ENCODE results near the gene FOXM1.

The FOXM1 gene

DNA sequence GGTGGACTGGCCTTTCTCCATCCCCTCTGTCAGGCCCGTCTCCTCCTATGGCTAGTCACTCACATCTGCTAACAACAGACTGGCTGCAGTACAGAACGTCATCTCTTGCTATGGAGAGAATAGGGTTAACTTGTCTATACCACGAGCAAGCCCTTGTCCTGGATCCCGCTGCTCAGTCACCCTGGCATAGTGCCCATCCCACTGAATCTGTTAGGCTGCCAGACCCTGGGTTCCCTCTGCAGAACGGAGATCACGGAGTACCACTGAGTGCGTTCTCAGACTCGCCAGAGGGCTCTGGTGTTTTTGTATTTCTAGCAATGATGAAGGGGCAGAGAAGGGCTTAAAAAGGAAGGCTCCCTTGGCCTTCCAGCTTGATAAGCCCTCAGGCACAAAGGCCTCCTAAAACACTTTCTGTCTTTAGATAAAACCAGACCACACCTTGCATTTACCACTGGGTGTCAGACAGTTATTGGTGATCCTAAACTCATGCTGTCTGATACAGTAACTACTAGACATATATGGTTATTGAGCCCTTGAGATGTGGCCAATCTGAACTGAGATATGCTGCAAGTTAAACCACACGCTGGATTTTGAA is 35.8 kb downstream of the FOXM1 start:
- Histone ChIP-seq H3K79me1 (replicated peaks; ENCODE audit: low read length, poor library complexity, severe bottlenecking) (no peaks in the 10 kb centered on the region), H2BK15ac (ENCODE audit: low read depth, poor library complexity, severe bottlenecking) (no peak overlapping the region), H2AFZ (ENCODE audit: low read depth, low read length) (no peak overlapping the region), H2AK5ac (ENCODE audit: low read length, severe bottlenecking) (no peak overlapping the region), H3K23ac (ENCODE audit: low read length in 2 of 2) (no peak overlapping the region), H3K18ac (ENCODE audit: low read depth in 1 of 2, low read length in 2 of 2) (no peak overlapping the region), H4K91ac (ENCODE audit: low read length) (no peak overlapping the region), H2BK120ac (ENCODE audit: low read depth, low read length) (no peak overlapping the region), H3K27me3 (ENCODE audit: control insufficient read depth in 1 of 2, insufficient read depth in 1 of 2, low read length in 2 of 2) (peaks cover 0 to 4% of the 10 kb centered on the region in 2 experiments), H3K27ac (ENCODE audit: low read length, poor library complexity, severe bottlenecking) (no peak overlapping the region), H3K4ac (ENCODE audit: low read depth in 1 of 2, low read length in 2 of 2) (no peak overlapping the region), H3K9ac (ENCODE audit: low read length) (no peak overlapping the region), H3K14ac (ENCODE audit: low read length in 2 of 2) (no peak overlapping the region), H3K4me2 (ENCODE audit: low read length, poor library complexity, severe bottlenecking) (no peak overlapping the region), H3K4me1 (ENCODE audit: control insufficient read depth, insufficient read depth, low read depth, low read length) (peaks cover 12% of the 10 kb centered on the region), H2BK5ac (ENCODE audit: low read depth, low read length, poor library complexity, severe bottlenecking) (no peak overlapping the region), H3K36me3 (ENCODE audit: control insufficient read depth in 1 of 2, insufficient read depth in 2 of 2, low read depth in 1 of 2, low read length in 2 of 2) (no peaks in the 10 kb centered on the region), H2BK12ac (ENCODE audit: low read length in 2 of 2) (no peak overlapping the region), H3K9me3 (ENCODE audit: control insufficient read depth, low read length) (no peaks in the 10 kb centered on the region), H4K8ac (ENCODE audit: low read length) (no peak overlapping the region), H3K4me3 (ENCODE audit: insufficient read depth in 1 of 2, low read depth in 1 of 2, low read length in 2 of 2) (no peak overlapping the region)
- 78% methylated on average over 9 of the region's 9 CpGs for WGBS
- no peak for DNase-seq

DNA sequence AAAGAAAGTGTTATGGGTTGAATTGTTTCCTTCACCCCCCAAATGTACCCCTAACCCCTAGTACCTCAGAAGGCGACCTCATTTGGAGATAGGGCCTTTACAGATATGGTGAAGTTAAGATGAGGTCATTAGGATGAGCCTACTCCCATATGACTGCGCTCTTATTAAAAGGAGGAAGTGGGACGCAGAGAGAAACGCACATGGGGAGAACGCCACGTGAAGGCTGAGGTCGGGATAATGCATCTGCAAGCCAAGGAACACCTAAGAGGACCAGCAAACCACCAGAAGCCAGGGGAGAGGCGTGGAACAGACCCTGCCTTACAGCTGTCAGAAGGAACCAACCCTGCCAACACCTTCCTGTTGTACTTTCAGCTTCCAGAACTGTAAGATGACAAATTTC is 40.4 kb downstream of the FOXM1 start:
- H4K8ac ChIP-seq (ENCODE audit: low read length): no peak overlapping the region
- H3K79me1 ChIP-seq (replicated peaks; ENCODE audit: low read length, poor library complexity, severe bottlenecking): no peaks in the 10 kb centered on the region
- WGBS: 84% methylated on average over 8 of the region's 8 CpGs
- no peak overlapping the region for H3K23ac ChIP-seq (ENCODE audit: low read length in 2 of 2)
- H3K18ac ChIP-seq (ENCODE audit: low read depth in 1 of 2, low read length in 2 of 2): no peak overlapping the region
- no peak overlapping the region for H2BK12ac ChIP-seq (ENCODE audit: low read length in 2 of 2)
- no peaks in the 10 kb centered on the region for H3K9me3 ChIP-seq (ENCODE audit: control insufficient read depth, low read length)
- H3K27me3 ChIP-seq (ENCODE audit: control insufficient read depth in 1 of 2, insufficient read depth in 1 of 2, low read length in 2 of 2): peaks cover 20 to 31% of the 10 kb centered on the region in 2 experiments
- H3K36me3 ChIP-seq (ENCODE audit: control insufficient read depth in 1 of 2, insufficient read depth in 2 of 2, low read depth in 1 of 2, low read length in 2 of 2): peaks cover 2 to 5% of the 10 kb centered on the region in 2 experiments
- no peak overlapping the region for H3K4ac ChIP-seq (ENCODE audit: low read depth in 1 of 2, low read length in 2 of 2)
- H4K91ac ChIP-seq (ENCODE audit: low read length): no peak overlapping the region
- no peak overlapping the region for H2BK5ac ChIP-seq (ENCODE audit: low read depth, low read length, poor library complexity, severe bottlenecking)
- no peak overlapping the region for H2BK15ac ChIP-seq (ENCODE audit: low read depth, poor library complexity, severe bottlenecking)
- H2AK5ac ChIP-seq (ENCODE audit: low read length, severe bottlenecking): no peak overlapping the region
- H3K14ac ChIP-seq (ENCODE audit: low read length in 2 of 2): no peak overlapping the region
- H3K4me2 ChIP-seq (ENCODE audit: low read length, poor library complexity, severe bottlenecking): no peak overlapping the region
- H3K9ac ChIP-seq (ENCODE audit: low read length): no peak overlapping the region
- H3K4me3 ChIP-seq (ENCODE audit: insufficient read depth in 1 of 2, low read depth in 1 of 2, low read length in 2 of 2): no peak overlapping the region
- H2AFZ ChIP-seq (ENCODE audit: low read depth, low read length): no peak overlapping the region
- peaks cover 10% of the 10 kb centered on the region for H3K4me1 ChIP-seq (ENCODE audit: control insufficient read depth, insufficient read depth, low read depth, low read length)
- H3K27ac ChIP-seq (ENCODE audit: low read length, poor library complexity, severe bottlenecking): no peak overlapping the region
- no peak overlapping the region for H2BK120ac ChIP-seq (ENCODE audit: low read depth, low read length)
- no peak for DNase-seq

DNA sequence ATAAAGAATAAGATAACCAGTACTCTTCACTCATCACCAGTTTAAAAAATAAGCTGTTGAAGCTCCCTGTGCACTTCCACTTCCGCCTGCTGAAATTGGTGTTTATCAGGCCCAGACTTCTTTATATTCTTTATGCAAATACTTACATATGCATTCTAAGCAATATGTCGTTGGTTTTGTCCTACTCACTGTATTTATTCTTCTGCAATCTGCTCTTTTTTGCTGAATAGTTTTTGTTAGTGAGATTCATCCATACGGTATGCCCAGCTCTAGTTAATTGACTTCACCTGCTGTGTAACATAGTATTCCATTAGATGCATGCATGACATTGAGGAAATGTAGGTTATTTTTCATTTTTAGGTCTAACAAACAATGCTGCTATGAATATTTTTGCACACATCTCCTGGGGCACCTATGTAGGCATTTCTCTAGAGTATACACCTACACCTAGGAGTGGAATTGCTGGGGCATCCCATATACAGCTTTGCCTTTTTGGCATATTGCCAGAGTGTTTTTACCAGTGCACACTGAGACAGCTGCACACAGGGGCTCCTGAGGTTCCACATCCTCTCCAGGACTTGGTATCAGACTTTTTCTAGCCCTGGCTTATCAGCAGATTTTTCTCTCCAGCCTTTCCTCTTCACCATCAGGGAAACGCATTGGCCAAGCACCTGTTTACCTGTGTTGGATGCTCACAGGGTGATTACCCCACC is 41.1 kb downstream of the FOXM1 start:
- Histone ChIP-seq H3K79me1 (replicated peaks; ENCODE audit: low read length, poor library complexity, severe bottlenecking) (no peaks in the 10 kb centered on the region), H3K14ac (ENCODE audit: low read length in 2 of 2) (no peak overlapping the region), H2BK12ac (ENCODE audit: low read length in 2 of 2) (no peak overlapping the region), H2BK120ac (ENCODE audit: low read depth, low read length) (no peak overlapping the region), H2BK5ac (ENCODE audit: low read depth, low read length, poor library complexity, severe bottlenecking) (no peak overlapping the region), H3K4me3 (ENCODE audit: insufficient read depth in 1 of 2, low read depth in 1 of 2, low read length in 2 of 2) (no peak overlapping the region), H2BK15ac (ENCODE audit: low read depth, poor library complexity, severe bottlenecking) (no peak overlapping the region), H3K27me3 (ENCODE audit: control insufficient read depth in 1 of 2, insufficient read depth in 1 of 2, low read length in 2 of 2) (peaks cover 20 to 31% of the 10 kb centered on the region in 2 experiments), H2AFZ (ENCODE audit: low read depth, low read length) (no peak overlapping the region), H3K23ac (ENCODE audit: low read length in 2 of 2) (no peak overlapping the region), H3K4me2 (ENCODE audit: low read length, poor library complexity, severe bottlenecking) (no peak overlapping the region), H3K36me3 (ENCODE audit: control insufficient read depth in 1 of 2, insufficient read depth in 2 of 2, low read depth in 1 of 2, low read length in 2 of 2) (peaks cover 4 to 5% of the 10 kb centered on the region in 2 experiments), H2AK5ac (ENCODE audit: low read length, severe bottlenecking) (no peak overlapping the region), H3K27ac (ENCODE audit: low read length, poor library complexity, severe bottlenecking) (no peak overlapping the region), H3K18ac (ENCODE audit: low read depth in 1 of 2, low read length in 2 of 2) (no peak overlapping the region), H3K4ac (ENCODE audit: low read depth in 1 of 2, low read length in 2 of 2) (no peak overlapping the region), H3K9me3 (ENCODE audit: control insufficient read depth, low read length) (no peaks in the 10 kb centered on the region), H4K91ac (ENCODE audit: low read length) (no peak overlapping the region), H4K8ac (ENCODE audit: low read length) (no peak overlapping the region), H3K9ac (ENCODE audit: low read length) (no peak overlapping the region), H3K4me1 (ENCODE audit: control insufficient read depth, insufficient read depth, low read depth, low read length) (peaks cover 10% of the 10 kb centered on the region)
- 94% methylated on average over 3 of the region's 4 CpGs for whole genome bisulfite sequencing
- DNase-seq: no peak

DNA sequence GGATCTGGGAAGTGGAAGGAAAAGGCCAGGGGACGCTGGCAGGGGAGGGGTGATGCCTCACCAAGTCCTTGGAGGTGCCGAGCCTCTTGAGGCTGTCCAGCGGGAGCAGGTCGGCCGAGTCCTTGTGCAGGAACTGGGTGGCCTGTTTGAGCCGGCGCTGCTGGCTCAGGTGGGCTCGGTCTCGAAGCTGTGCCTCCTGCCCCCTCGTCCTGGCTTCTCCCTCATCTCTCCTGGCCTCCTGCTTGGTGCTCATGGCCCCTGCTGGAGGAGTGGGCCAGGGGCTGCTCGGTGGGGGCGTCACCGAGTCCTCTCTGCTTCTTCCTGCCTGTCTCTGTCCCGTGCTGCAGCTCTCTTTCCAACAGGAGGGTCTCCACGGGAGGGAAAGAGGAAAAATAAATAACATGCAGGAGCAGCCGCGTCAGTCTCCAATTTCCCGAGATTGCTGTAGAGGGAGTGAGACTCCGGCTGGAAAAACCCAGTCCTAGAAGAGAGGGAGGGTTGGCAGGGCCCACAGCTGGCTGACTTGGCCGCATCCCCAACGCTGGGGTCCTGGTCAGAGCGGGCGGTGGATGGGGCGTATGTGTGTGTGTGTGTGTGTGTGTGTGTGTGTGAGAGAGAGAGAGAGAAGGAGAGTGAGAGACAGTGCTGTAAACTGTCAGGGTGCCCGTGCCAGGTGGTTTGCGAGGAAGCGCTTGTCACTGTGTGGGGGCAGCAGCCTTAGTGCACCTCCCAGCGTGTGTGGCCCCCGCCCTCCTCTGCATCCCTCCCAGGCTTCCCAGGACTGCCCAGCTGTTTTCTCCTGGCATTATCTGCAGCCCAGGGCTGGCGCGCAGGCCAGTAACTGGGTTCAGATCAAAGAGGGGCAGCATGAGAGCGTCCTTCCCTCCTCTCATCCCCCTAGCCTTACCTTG is 42.1 kb downstream of the FOXM1 start, which contains the start of gene NRIP2:
TSS of gene NRIP2 (minus strand) at position 455 of the 911 bp plus-strand sequence. CDS start at position 403, 52 bp downstream.
- WGBS: 36% methylated on average over 31 of the region's 32 CpGs

More for the DNA sequence above, 42.1 kb downstream of the FOXM1 start, which contains the start of gene NRIP2:
- H3K27ac ChIP-seq (ENCODE audit: low read length, poor library complexity, severe bottlenecking): no peak within 1 kb of the TSS
- H2BK5ac ChIP-seq (ENCODE audit: low read depth, low read length, poor library complexity, severe bottlenecking): no peak within 1 kb of the TSS
- no peak within 1 kb of the TSS for H2BK120ac ChIP-seq (ENCODE audit: low read depth, low read length)
- peak within 1 kb of the TSS; percentile 6 for H4K91ac ChIP-seq (ENCODE audit: low read length)
- no peak within 1 kb of the TSS for H2BK12ac ChIP-seq (ENCODE audit: low read length in 2 of 2)
- peaks cover 7 to 11% of the 10 kb centered on the region in 2 experiments for H3K36me3 ChIP-seq (ENCODE audit: control insufficient read depth in 1 of 2, insufficient read depth in 2 of 2, low read depth in 1 of 2, low read length in 2 of 2)
- H2AFZ ChIP-seq (ENCODE audit: low read depth, low read length): peak within 1 kb of the TSS; percentile 32
- DNase-seq: peak; percentile 69
- peak within 1 kb of the TSS in 1 of 2 experiments; percentile 38 for H3K18ac ChIP-seq (ENCODE audit: low read depth in 1 of 2, low read length in 2 of 2)
- H3K9ac ChIP-seq (ENCODE audit: low read length): peak within 1 kb of the TSS; percentile 12
- peak within 1 kb of the TSS in 1 of 2 experiments; percentile 55 for H3K14ac ChIP-seq (ENCODE audit: low read length in 2 of 2)
- H3K4me3 ChIP-seq (ENCODE audit: insufficient read depth in 1 of 2, low read depth in 1 of 2, low read length in 2 of 2): peak within 1 kb of the TSS in 1 of 2 experiments; percentile 54
- no peak within 1 kb of the TSS for H2AK5ac ChIP-seq (ENCODE audit: low read length, severe bottlenecking)
- no peaks in the 10 kb centered on the region for H3K9me3 ChIP-seq (ENCODE audit: control insufficient read depth, low read length)
- peak within 1 kb of the TSS; percentile 60 for H2BK15ac ChIP-seq (ENCODE audit: low read depth, poor library complexity, severe bottlenecking)
- no peak within 1 kb of the TSS for H3K4ac ChIP-seq (ENCODE audit: low read depth in 1 of 2, low read length in 2 of 2)
- H4K8ac ChIP-seq (ENCODE audit: low read length): peak within 1 kb of the TSS; percentile 53
- peak within 1 kb of the TSS; percentile 41 for H3K4me2 ChIP-seq (ENCODE audit: low read length, poor library complexity, severe bottlenecking)
- no peaks in the 10 kb centered on the region for H3K79me1 ChIP-seq (replicated peaks; ENCODE audit: low read length, poor library complexity, severe bottlenecking)
- H3K23ac ChIP-seq (ENCODE audit: low read length in 2 of 2): no peak within 1 kb of the TSS
- H3K4me1 ChIP-seq (ENCODE audit: control insufficient read depth, insufficient read depth, low read depth, low read length): peaks cover 10% of the 10 kb centered on the region
- peaks cover 20 to 31% of the 10 kb centered on the region in 2 experiments for H3K27me3 ChIP-seq (ENCODE audit: control insufficient read depth in 1 of 2, insufficient read depth in 1 of 2, low read length in 2 of 2)

Data from mesenchymal stem cell (in vitro differentiated cells and primary cell).